IPS-18a (cell line): ENCODE data around the gene NPB.

Source experiments
- H3K27ac ChIP-seq: one replicate; pipeline ENCODE4 v1.5.1; 2013; ENCODE audit warnings: low read length
- H3K27me3 ChIP-seq: one replicate; pipeline ENCODE4 v1.6.1; 2013; ENCODE audit warnings: mild to moderate bottlenecking, low read length; ENCODE audit not compliant: control insufficient read depth, insufficient read depth
- H3K36me3 ChIP-seq: one replicate; pipeline ENCODE4 v1.6.1; 2013; ENCODE audit warnings: low read depth, low read length; ENCODE audit not compliant: control insufficient read depth
- H3K4me1 ChIP-seq: one replicate; pipeline ENCODE4 v1.6.1; 2013; ENCODE audit warnings: low read depth, low read length; ENCODE audit not compliant: control insufficient read depth
- H3K4me3 ChIP-seq: one replicate; pipeline ENCODE4 v1.5.1; 2013; ENCODE audit warnings: low read length
- H3K9ac ChIP-seq: one replicate; pipeline ENCODE4 v1.6.1; 2013; ENCODE audit warnings: mild to moderate bottlenecking, low read length, moderate library complexity
- H3K9me3 ChIP-seq: one replicate; pipeline ENCODE4 v1.6.1; 2013; ENCODE audit warnings: low read depth, low read length; ENCODE audit not compliant: control insufficient read depth

Gene NPB

DNA sequence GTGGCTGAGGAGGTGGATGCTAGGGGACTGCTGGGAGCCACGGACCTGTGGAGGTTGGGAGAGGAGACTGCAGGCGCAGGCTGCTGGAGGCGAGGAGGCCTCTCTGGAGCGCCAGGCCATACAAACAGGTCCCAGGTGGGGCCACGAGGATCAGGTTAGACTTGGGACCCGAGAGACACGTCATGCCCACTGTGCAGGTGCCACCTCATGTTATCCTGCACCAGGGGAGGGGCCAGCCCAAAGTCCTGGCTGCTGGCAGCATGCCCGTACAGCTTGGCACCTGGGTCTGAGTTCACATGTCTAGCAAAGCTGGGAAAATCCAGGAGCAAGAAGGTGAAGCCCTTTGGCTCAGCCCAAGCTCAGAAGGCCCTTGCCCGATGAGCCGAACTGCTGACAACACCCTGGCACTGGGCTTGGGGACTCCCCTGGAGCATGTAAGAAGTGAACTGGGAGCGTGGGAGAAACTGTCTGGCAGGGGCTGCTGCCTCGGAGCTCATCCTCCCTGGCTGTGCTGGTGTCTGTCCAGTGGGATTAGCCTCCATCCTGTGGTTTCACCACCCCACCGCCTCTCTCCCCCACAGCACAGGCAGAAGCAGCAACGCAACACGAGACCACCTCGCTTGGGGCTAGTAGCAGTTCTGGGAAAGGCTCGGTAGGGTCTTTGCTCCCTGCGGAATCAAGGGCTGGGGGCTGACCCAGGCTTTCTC, 36.2 kb upstream of the NPB start:
- H3K9me3 ChIP-seq = no peaks in the 10 kb centered on the region
- no peaks in the 10 kb centered on the region for H3K27me3 ChIP-seq
- H3K36me3 ChIP-seq = peaks cover 8% of the 10 kb centered on the region
- no peak overlapping the region for H3K9ac ChIP-seq
- H3K4me3 ChIP-seq = no peak overlapping the region
- peaks cover 3% of the 10 kb centered on the region for H3K4me1 ChIP-seq
- H3K27ac ChIP-seq = no peak overlapping the region

GRCh38 chr17:81866440-81867169, 35.4 kb upstream of the NPB start:
- Histone ChIP-seq H3K27me3 (no peaks in the 10 kb centered on the region), H3K36me3 (peaks cover 8% of the 10 kb centered on the region), H3K9me3 (no peaks in the 10 kb centered on the region), H3K27ac (no peak overlapping the region), H3K4me1 (peaks cover 3% of the 10 kb centered on the region), H3K4me3 (no peak overlapping the region), H3K9ac (no peak overlapping the region)

- Histone ChIP-seq H3K4me1 (peaks cover 3% of the 10 kb centered on the region), H3K27me3 (no peaks in the 10 kb centered on the region), H3K9me3 (no peaks in the 10 kb centered on the region), H3K27ac (no peak overlapping the region), H3K9ac (no peak overlapping the region), H3K36me3 (peaks cover 8% of the 10 kb centered on the region), H3K4me3 (no peak overlapping the region)
Measured at GRCh38 chr17:81867170-81867990, 34.7 kb upstream of the NPB start.

GRCh38 chr17:81867991-81868673, 33.9 kb upstream of the NPB start:
- H3K9ac ChIP-seq = no peak overlapping the region
- H3K27me3 ChIP-seq = no peaks in the 10 kb centered on the region
- H3K27ac ChIP-seq = no peak overlapping the region
- peaks cover 3% of the 10 kb centered on the region for H3K4me1 ChIP-seq
- H3K4me3 ChIP-seq = no peak overlapping the region
- peaks cover 8% of the 10 kb centered on the region for H3K36me3 ChIP-seq
- no peaks in the 10 kb centered on the region for H3K9me3 ChIP-seq

DNA sequence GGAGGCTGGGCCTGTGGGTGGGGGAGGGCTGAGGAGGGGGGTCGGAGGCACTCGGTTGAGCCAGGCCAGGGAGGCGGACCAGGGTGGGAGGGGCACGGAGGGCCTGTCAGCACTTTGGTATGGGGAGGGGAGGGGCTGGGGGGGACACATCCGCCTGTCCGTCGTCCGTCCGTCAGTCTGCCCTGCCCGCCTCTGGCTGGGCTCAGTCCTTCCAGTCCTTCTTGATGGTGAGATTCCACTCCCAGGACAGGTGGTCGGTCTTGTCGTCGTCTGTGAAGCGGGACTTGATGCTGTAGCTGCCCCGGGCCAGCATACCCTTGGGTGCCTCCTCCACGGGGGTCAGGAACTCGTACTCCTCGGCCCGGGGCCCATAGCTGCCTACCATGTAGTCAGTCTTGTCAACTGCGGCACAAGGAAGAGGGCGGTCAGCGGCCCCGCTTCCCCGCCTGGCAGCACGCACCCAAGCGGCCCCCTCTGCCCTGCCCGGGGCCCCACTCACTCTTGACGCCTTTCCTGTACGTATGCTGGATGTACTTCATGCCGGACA, 33.3 kb upstream of the NPB start:
- no peaks in the 10 kb centered on the region for H3K27me3 ChIP-seq
- no peak overlapping the region for H3K9ac ChIP-seq
- no peak overlapping the region for H3K4me3 ChIP-seq
- H3K27ac ChIP-seq = no peak overlapping the region
- peaks cover 3% of the 10 kb centered on the region for H3K4me1 ChIP-seq
- peaks cover 3% of the 10 kb centered on the region for H3K36me3 ChIP-seq
- no peaks in the 10 kb centered on the region for H3K9me3 ChIP-seq

DNA sequence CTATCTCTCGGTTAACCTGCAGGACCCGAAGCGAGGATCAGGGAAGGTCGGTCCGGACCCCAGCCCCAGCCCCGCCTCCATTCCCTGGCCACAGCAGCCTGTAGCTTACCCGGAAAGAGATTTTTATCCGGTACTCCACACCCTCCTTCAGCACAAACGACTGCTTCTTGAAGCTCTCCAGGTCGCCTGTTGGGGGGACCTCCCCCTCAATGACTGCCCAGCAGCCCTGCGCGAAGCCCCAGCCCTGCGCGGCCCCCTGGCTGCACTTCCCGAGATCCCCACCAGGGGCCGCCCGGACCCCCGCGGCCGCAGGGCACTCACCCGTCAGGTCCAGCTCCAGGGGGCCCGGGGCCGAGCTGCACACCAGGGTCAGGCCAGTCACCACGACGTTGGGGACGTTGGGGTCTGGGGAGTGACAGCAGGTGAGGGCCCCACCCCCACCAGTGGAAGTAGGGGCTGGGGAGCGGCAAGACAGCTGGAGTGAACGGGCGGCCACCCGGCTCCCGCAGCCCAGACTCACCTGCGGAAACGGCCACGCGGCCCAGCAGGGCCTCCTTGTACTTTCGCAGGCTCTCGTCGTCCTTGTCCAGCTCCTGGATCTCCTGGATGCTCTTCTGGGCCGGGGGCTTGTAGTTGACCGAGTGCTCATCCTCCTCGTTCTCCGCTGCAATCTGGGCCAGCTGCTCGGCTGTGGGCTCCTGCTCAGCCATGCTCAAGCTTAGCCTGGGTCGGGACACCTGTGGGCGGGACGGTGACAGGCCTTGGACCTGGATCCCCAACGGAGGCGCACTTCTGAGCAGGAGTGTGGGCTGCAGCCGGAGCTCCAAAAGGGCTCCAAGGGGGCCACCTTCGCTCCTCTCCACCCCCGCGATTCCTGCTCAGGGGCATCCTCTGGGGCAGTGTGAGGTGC, 32.6 kb upstream of the NPB start:
- H3K9me3 ChIP-seq = no peaks in the 10 kb centered on the region
- H3K27ac ChIP-seq = no peak overlapping the region
- H3K36me3 ChIP-seq = peaks cover 3% of the 10 kb centered on the region
- no peak overlapping the region for H3K9ac ChIP-seq
- peak overlapping the region; percentile 87 for H3K4me3 ChIP-seq
- H3K27me3 ChIP-seq = no peaks in the 10 kb centered on the region
- H3K4me1 ChIP-seq = peaks cover 3% of the 10 kb centered on the region

- Histone ChIP-seq H3K9ac (peak overlapping the region; percentile 74), H3K4me3 (peak overlapping the region; percentile 87), H3K36me3 (peaks cover 3% of the 10 kb centered on the region), H3K4me1 (peaks cover 3% of the 10 kb centered on the region), H3K27ac (no peak overlapping the region), H3K9me3 (no peaks in the 10 kb centered on the region), H3K27me3 (no peaks in the 10 kb centered on the region)
Measured at GRCh38 chr17:81870131-81870980, 31.7 kb upstream of the NPB start.

DNA sequence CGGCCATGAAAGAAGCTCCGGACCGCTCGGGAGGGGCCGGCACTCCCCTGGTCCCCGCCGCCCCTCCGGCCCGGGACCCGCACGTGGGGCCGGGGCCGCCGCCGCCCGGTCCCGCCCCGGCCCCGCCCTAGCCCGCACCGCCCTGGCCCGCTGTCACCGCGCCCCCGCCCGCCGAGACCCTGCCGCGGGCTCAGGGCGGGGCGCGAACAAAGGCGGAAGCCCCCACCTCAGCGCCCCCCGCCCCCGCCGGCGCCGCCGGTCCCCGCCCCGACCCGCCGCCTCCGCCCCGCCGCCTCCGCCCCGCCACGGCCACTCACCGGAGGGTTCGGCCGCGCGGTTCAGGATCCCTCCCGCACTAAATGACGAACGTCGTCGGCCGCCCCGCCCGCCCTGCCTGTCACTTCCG, 31.1 kb upstream of the NPB start, which contains the start of gene ARHGDIA:
Gene ARHGDIA, minus strand, starts transcription at position 357 of the 406 bp plus-strand sequence. CDS start 1,407 bp downstream, outside the sequence.
- peaks cover 3% of the 10 kb centered on the region for H3K4me1 ChIP-seq
- peak within 1 kb of the TSS; percentile 64 for H3K27ac ChIP-seq
- peak within 1 kb of the TSS; percentile 93 for H3K4me3 ChIP-seq
- H3K27me3 ChIP-seq = no peaks in the 10 kb centered on the region
- peaks cover 3% of the 10 kb centered on the region for H3K36me3 ChIP-seq
- H3K9ac ChIP-seq = peak within 1 kb of the TSS; percentile 94
- no peaks in the 10 kb centered on the region for H3K9me3 ChIP-seq

DNA sequence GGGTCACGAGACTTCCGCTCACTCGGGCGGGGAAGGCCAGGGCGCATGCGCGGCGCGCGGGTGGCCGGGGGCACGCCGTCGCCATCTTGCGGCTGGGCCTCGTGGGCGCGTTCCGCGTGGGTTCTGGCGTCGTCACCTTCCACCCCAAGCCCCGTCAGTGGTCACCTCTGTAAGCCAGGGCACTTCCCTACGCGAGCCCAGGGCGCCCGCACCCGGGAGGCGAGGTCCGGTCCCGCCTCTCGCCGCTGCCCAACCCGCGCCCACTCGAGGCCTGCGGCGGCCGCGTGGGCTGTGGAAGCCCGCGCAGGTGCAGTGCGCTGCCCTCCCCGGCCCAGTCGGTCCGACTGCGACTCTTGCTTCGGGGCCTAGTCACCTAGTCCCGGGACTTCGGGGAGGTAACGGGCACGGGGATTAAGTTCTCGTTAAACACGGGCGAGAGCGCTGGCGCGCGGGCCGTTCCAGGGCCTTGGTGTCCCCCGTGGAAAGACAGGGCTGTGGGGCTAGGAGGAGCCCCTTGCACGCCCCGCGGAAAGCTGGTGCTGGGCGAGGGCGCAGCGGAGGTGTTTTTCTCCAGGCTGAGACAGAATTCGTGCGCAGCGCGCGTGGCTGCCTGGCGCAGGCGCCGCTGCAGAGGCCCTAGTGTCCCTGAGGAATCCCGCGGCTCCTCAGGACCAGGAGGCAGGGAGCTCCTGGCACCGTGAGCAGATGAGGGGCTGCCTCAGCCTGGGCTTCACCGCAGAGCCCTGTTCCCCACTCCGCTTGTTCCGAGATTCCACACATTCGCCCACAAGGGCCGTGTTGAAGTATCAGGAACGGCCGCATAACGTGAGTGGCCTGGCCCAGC, 30.4 kb upstream of the NPB start:
- H3K36me3 ChIP-seq = peaks cover 3% of the 10 kb centered on the region
- H3K27ac ChIP-seq = peak overlapping the region; percentile 64
- peak overlapping the region; percentile 93 for H3K4me3 ChIP-seq
- peaks cover 3% of the 10 kb centered on the region for H3K4me1 ChIP-seq
- H3K27me3 ChIP-seq = no peaks in the 10 kb centered on the region
- peak overlapping the region; percentile 94 for H3K9ac ChIP-seq
- H3K9me3 ChIP-seq = no peaks in the 10 kb centered on the region
